WERI-Rb-1 (cell line): ENCODE measurements around the gene SLAMF7.

Source experiments
- DNase-seq: peaks from one replicate; pipeline ENCODE4 v3.0.0-alpha.2; 2020
- H3K27ac ChIP-seq: fragments of 250-450 bp; sonication (Bioruptor Pico); 2 replicates; pipeline ENCODE4 v1.5.1; 2020; ENCODE audit warnings: mild to moderate bottlenecking, moderate library complexity
- H3K27me3 ChIP-seq: fragments of 250-450 bp; sonication (Bioruptor Pico); 2 replicates; pipeline ENCODE4 v1.5.1; 2021; ENCODE audit warnings: mild to moderate bottlenecking, low read depth, moderate library complexity; ENCODE audit not compliant: insufficient read depth, severe bottlenecking
- H3K36me3 ChIP-seq: fragments of 250-450 bp; sonication (Bioruptor Pico); 2 replicates; pipeline ENCODE4 v1.5.1; 2020; ENCODE audit warnings: mild to moderate bottlenecking, moderate library complexity
- H3K4me3 ChIP-seq: 2 replicates; pipeline ENCODE4 v1.5.1; 2011; ENCODE audit warnings: low read depth, mild to moderate bottlenecking, control low read depth, low read length
- H3K9me3 ChIP-seq: fragments of 250-450 bp; sonication (Bioruptor Pico); 2 replicates; pipeline ENCODE4 v1.5.1; 2021; ENCODE audit warnings: mild to moderate bottlenecking, moderate library complexity; ENCODE audit not compliant: severe bottlenecking
- TF ChIP-seq, protein P1 (sequence below): IDR thresholded peaks from 2 replicates; pipeline ENCODE4 v1.5.1; 2011; ENCODE audit warnings: low read depth, mild to moderate bottlenecking, control low read depth, inconsistent platforms, low read length

Gene SLAMF7

DNA sequence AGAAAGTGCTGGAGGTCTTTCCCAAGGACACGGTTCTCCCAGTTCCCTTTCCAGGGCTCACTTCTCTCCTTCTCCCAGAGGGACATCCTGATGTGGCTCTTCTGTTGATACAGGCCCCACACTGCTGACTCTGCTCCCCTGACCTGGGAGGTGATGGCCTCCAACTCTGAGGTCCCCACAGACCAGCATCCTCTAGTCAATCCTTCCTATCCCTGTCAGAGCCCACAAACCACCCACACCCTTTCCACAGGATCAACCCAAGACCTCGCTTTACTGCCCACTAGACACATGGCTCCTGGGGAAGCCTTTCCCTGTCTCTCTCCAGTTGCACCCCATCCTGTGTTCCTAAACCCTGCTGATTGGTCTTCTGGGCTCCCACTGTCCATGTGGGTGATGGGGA is 11.6 kb downstream of the SLAMF7 start:
- TF ChIP-seq, protein P1, sequence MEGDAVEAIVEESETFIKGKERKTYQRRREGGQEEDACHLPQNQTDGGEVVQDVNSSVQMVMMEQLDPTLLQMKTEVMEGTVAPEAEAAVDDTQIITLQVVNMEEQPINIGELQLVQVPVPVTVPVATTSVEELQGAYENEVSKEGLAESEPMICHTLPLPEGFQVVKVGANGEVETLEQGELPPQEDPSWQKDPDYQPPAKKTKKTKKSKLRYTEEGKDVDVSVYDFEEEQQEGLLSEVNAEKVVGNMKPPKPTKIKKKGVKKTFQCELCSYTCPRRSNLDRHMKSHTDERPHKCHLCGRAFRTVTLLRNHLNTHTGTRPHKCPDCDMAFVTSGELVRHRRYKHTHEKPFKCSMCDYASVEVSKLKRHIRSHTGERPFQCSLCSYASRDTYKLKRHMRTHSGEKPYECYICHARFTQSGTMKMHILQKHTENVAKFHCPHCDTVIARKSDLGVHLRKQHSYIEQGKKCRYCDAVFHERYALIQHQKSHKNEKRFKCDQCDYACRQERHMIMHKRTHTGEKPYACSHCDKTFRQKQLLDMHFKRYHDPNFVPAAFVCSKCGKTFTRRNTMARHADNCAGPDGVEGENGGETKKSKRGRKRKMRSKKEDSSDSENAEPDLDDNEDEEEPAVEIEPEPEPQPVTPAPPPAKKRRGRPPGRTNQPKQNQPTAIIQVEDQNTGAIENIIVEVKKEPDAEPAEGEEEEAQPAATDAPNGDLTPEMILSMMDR = no peak
- peaks cover 97% of the 10 kb centered on the region for H3K27me3 ChIP-seq

DNA sequence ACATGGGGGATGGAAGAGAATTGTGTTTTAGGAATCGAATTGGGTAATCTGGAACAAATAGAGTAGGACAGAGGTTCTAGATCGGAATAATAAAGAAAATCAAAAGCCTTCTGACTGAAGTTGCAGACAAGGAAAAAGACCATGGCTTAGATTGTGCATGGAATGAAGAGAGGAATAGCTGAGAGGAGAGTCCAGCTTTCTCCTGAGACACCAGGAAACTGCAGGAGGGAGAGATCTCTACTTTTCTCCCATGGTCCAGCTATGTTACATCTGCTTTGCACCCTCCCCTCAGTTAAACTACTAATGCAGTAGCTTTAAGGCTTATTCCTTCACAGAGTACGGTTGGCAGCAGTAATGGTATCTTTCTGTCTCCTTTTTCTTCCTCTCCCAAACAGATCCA is 13.4 kb downstream of the SLAMF7 start:
- Histone ChIP-seq H3K27ac (no peak overlapping the region), H3K4me3 (no peak overlapping the region), H3K9me3 (no peaks in the 10 kb centered on the region), H3K36me3 (no peaks in the 10 kb centered on the region), H3K27me3 (peaks cover 91% of the 10 kb centered on the region)
- TF ChIP-seq, protein P1 = no peak
- no peak for DNase-seq

More for the DNA sequence above, 11.6 kb downstream of the SLAMF7 start:
- H3K4me3 ChIP-seq = no peak overlapping the region
- H3K9me3 ChIP-seq = no peaks in the 10 kb centered on the region
- DNase-seq = no peak
- H3K27ac ChIP-seq = no peak overlapping the region
- H3K36me3 ChIP-seq = no peaks in the 10 kb centered on the region

DNA sequence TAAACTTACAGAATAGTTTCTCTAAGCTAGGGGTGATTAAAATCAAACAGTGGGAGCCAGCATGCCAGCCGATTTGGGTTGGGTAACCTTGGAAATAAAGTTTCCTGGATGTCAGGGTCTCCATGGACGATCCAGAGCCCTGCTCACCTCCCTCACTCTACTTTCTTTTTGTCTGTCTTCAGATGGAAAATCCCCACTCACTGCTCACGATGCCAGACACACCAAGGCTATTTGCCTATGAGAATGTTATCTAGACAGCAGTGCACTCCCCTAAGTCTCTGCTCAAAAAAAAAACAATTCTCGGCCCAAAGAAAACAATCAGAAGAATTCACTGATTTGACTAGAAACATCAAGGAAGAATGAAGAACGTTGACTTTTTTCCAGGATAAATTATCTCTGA is 13.9 kb downstream of the SLAMF7 start:
- Histone ChIP-seq H3K9me3 (no peaks in the 10 kb centered on the region), H3K27ac (no peak overlapping the region), H3K27me3 (peaks cover 91% of the 10 kb centered on the region), H3K4me3 (no peak overlapping the region), H3K36me3 (no peaks in the 10 kb centered on the region)
- no peak for DNase-seq
- TF ChIP-seq, protein P1 = no peak

DNA sequence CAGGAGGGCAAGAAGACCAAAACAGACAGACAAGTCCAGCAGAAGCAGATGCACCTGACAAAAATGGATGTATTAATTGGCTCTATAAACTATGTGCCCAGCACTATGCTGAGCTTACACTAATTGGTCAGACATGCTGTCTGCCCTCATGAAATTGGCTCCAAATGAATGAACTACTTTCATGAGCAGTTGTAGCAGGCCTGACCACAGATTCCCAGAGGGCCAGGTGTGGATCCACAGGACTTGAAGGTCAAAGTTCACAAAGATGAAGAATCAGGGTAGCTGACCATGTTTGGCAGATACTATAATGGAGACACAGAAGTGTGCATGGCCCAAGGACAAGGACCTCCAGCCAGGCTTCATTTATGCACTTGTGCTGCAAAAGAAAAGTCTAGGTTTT is 14.5 kb downstream of the SLAMF7 start:
- no peak overlapping the region for H3K4me3 ChIP-seq
- no peaks in the 10 kb centered on the region for H3K9me3 ChIP-seq
- DNase-seq = no peak
- H3K36me3 ChIP-seq = no peaks in the 10 kb centered on the region
- no peak overlapping the region for H3K27ac ChIP-seq
- TF ChIP-seq, protein P1 = no peak
- H3K27me3 ChIP-seq = peaks cover 88% of the 10 kb centered on the region

DNA sequence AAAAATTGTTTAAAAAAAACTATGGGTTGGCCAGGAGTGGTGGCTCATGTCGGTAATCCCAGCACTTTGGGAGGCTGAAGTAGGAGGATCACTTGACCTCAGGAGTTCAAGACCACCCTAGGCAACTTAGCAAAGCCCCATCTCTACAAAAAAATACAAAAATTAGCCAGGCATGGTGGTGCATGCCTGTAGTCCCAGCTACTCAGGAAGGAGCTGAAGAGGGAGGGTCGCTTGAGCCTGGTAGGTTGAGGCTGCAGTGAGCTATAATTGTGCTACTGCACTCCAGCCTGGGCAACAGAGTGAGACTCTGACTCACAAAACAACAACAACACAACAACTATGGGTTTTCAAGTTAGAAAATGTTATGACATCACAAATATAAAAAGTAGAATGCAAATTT is 16.4 kb downstream of the SLAMF7 start:
- Histone ChIP-seq H3K27me3 (peaks cover 86% of the 10 kb centered on the region), H3K4me3 (no peak overlapping the region), H3K27ac (no peak overlapping the region), H3K36me3 (no peaks in the 10 kb centered on the region), H3K9me3 (no peaks in the 10 kb centered on the region)
- no peak for DNase-seq
- TF ChIP-seq, protein P1 = no peak
